Loucy (cell line): ENCODE results near the gene PYDC2.

Experiments used
- CTCF ChIP-seq: fragments of 200-600 bp; sonication (generic); conservative IDR thresholded peaks from 2 replicates; pipeline ENCODE4 v1.5.1; 2014; ENCODE audit warnings: mild to moderate bottlenecking, antibody characterized with exemption, low read length
- EZH2phosphoT487 ChIP-seq: fragments of 200-600 bp; IDR thresholded peaks from 2 replicates; pipeline ENCODE4 v1.6.1; 2018; ENCODE audit warnings: antibody characterized with exemption, mild to moderate bottlenecking, moderate library complexity, borderline replicate concordance

- TF ChIP-seq CTCF (no peak), EZH2phosphoT487 (no peak)
These were observed 16.4 kb upstream of the PYDC2 start for GRCh38 chr3:191444569-191444968.
